K562 (cell line): ENCODE results near the gene TMEM50B. TPM values are rescaled to one million over a fixed set of nuclear protein-coding genes. Genes with fewer than 3 reads are reported as not detected.

ENCODE experiments used
- CEBPG ChIP-seq, 3 experiments: fragments of 200-800 bp in 1 of 3; sonication (Bioruptor generic) in 1 of 3; sonication (generic) in 1 of 3; formaldehyde crosslinking in 1 of 3; IDR thresholded peaks in 2 of 3; conservative IDR thresholded peaks in 1 of 3; 2 replicates each; pipeline versions ENCODE4 v1.6.1 to v1.8.0; 2016 to 2022; ENCODE audit warnings: missing compliant biosample characterization in 2 of 3, missing genetic modification characterization in 2 of 3, mild to moderate bottlenecking in 1 of 3, missing genetic modification reagents in 1 of 3
- CXXC5 ChIP-seq: fragments of 250-450 bp; sonication (Bioruptor Pico); IDR thresholded peaks from 2 replicates; pipeline ENCODE4 v1.8.0; 2022; ENCODE audit warnings: inconsistent platforms, mild to moderate bottlenecking, moderate library complexity
- ETV1 ChIP-seq: fragments of 450-650 bp; conservative IDR thresholded peaks from 2 replicates; pipeline ENCODE4 v1.6.1; 2016; ENCODE audit warnings: missing genetic modification characterization, control low read depth, low read depth, missing compliant biosample characterization
- HMGN3 ChIP-seq: IDR thresholded peaks from 2 replicates; pipeline ENCODE4 v1.6.1; 2011; ENCODE audit warnings: borderline replicate concordance, low read depth, mild to moderate bottlenecking, mixed read lengths, low read length; ENCODE audit not compliant: insufficient read length; ENCODE audit errors: extremely low read depth
- IRF9 ChIP-seq: fragments of 450-650 bp; IDR thresholded peaks from 2 replicates; pipeline ENCODE4 v1.6.1; 2016; ENCODE audit warnings: missing biosample characterization, missing genetic modification characterization
- NFIC ChIP-seq: fragments of 450-650 bp; IDR thresholded peaks from 2 replicates; pipeline ENCODE4 v1.6.1; 2017; ENCODE audit warnings: mild to moderate bottlenecking, inconsistent platforms
- NFXL1 ChIP-seq: fragments of 450-650 bp; formaldehyde crosslinking; IDR thresholded peaks from 2 replicates; pipeline ENCODE4 v1.4.0; 2021; ENCODE audit warnings: mild to moderate bottlenecking
- NR2C1 ChIP-seq, 2 experiments: fragments of 450-650 bp; IDR thresholded peaks; 2 replicates each; pipeline ENCODE4 v1.6.1; 2017; ENCODE audit warnings: mild to moderate bottlenecking in 2 of 2, antibody characterized with exemption in 1 of 2, inconsistent platforms in 1 of 2, missing compliant biosample characterization in 1 of 2, missing genetic modification characterization in 1 of 2
- PTTG1 ChIP-seq: fragments of 450-650 bp; IDR thresholded peaks from 2 replicates; pipeline ENCODE4 v1.6.1; 2016; ENCODE audit warnings: low read depth, mild to moderate bottlenecking, missing genetic modification characterization, missing compliant biosample characterization
- RBM25 ChIP-seq: fragments of 200-400 bp; formaldehyde crosslinking; IDR thresholded peaks from 2 replicates; pipeline ENCODE4 v1.6.1; 2018; ENCODE audit warnings: low read length, low read depth, moderate library complexity; ENCODE audit not compliant: severe bottlenecking
- SAFB ChIP-seq: fragments of 200-400 bp; formaldehyde crosslinking; IDR thresholded peaks from 2 replicates; pipeline ENCODE4 v1.6.1; 2017; ENCODE audit warnings: low read depth, low read length, borderline replicate concordance
- TRIM24 ChIP-seq, 2 experiments: fragments of 450-650 bp; IDR thresholded peaks; 2 replicates each; pipeline ENCODE4 v1.6.1; 2016
- ZNF395 ChIP-seq: fragments of 200-800 bp; sonication (Bioruptor generic); IDR thresholded peaks from 2 replicates; pipeline ENCODE4 v1.6.1; 2017; ENCODE audit warnings: missing genetic modification characterization, missing compliant biosample characterization
- ZNF639 ChIP-seq, 2 experiments: fragments of 200-800 bp in 1 of 2; sonication (Bioruptor generic) in 1 of 2; sonication (generic) in 1 of 2; formaldehyde crosslinking in 1 of 2; IDR thresholded peaks in 1 of 2; conservative IDR thresholded peaks in 1 of 2; 2 replicates each; pipeline versions ENCODE4 v1.5.0 to v1.6.1; 2016 to 2020; ENCODE audit warnings: missing compliant biosample characterization in 1 of 2, missing genetic modification characterization in 1 of 2, missing genetic modification reagents in 1 of 2
- polyA plus RNA-seq, 8 experiments: library from polyadenylated mRNA; depleted of rRNA in 4 of 8; stranded (reverse) in 5 of 8; unstranded in 3 of 8; fragments of >200 nt; fragmentation: Nextera tagmentation in 2 of 8; fragmentation: Illumina TruSeq in 1 of 8; extraction: Ambion mirVana in 2 of 8; extraction: Trizol in 1 of 8; gene quantifications; 2 replicates each; pipeline versions ENCODE4 v1.2.1 to v1.2.3, GENCODE V29; 2011 to 2014; ENCODE audit warnings: inconsistent platforms in 1 of 8, missing spikeins in 1 of 8
- total RNA-seq, 7 experiments: library from RNA; depleted of rRNA in 6 of 7; stranded (reverse); fragments of >200 nt in 6 of 7; fragmentation: Illumina TruSeq in 2 of 7; extraction: Trizol in 2 of 7; gene quantifications; 2 replicates each; pipeline versions ENCODE4 v1.2.1 to v1.2.3, GENCODE V29; 2011 to 2021; ENCODE audit warnings: low replicate concordance in 1 of 7
- TF ChIP-seq, protein P1 (sequence below): fragments of 450-650 bp; conservative IDR thresholded peaks from 2 replicates; pipeline ENCODE4 v1.6.1; 2016; ENCODE audit warnings: missing genetic modification characterization, low read depth, mild to moderate bottlenecking, control low read depth, missing compliant biosample characterization
- TF ChIP-seq, protein P2 (sequence below), 2 experiments: fragments of 450-650 bp in 1 of 2; sonication (generic) in 1 of 2; formaldehyde crosslinking in 1 of 2; IDR thresholded peaks in 1 of 2; conservative IDR thresholded peaks in 1 of 2; 2 replicates each; pipeline versions ENCODE4 v1.6.1 to v1.8.1; 2016 to 2023; ENCODE audit warnings: mild to moderate bottlenecking in 2 of 2, moderate library complexity in 2 of 2, inconsistent platforms in 1 of 2, missing genetic modification reagents in 1 of 2

Gene TMEM50B
- total and polyA plus RNA-seq, 9 of the 15 experiments (the other 6 are each of a cell fraction or from before 2014, with no cell fraction given): 20.5 to 64.6 (median 28.9) TPM

- peak; percentile 60; the same call in 1 of the 2 replicates for TF ChIP-seq ZNF395 (CRISPR knock-in tag)
- no peak for TF ChIP-seq TRIM24 (IDR thresholded peaks at IDR 0.05)
- no peak for TF ChIP-seq NR2C1 (IDR thresholded peaks at IDR 0.05)
- peak; percentile 50 for TF ChIP-seq NR2C1 (tag; IDR thresholded peaks at IDR 0.05)
- no peak for TF ChIP-seq SAFB
- peak; percentile 46; the same call in 1 of the 2 replicates for TF ChIP-seq IRF9 (tag)
- peak; percentile 34; the same call in 1 of the 2 replicates for TF ChIP-seq CXXC5 (CRISPR knock-in tag)
- TF ChIP-seq NFIC: peak; percentile 47
- TF ChIP-seq CEBPG (CRISPR knock-in tag; IDR thresholded peaks at IDR 0.05): peak; percentile 72
- TF ChIP-seq CEBPG (tag; conservative IDR thresholded peaks at IDR 0.05 in 1 of 2, IDR thresholded peaks at IDR 0.05 in 1 of 2): peak; percentile 68 to 77
- TF ChIP-seq ZNF639 (CRISPR knock-in tag; conservative IDR thresholded peaks at IDR 0.05 in 1 of 2, IDR thresholded peaks at IDR 0.05 in 1 of 2): peak in 1 of 2 experiments; percentile 33; a peak in 1 of 4 replicates
- TF ChIP-seq, protein P1, sequence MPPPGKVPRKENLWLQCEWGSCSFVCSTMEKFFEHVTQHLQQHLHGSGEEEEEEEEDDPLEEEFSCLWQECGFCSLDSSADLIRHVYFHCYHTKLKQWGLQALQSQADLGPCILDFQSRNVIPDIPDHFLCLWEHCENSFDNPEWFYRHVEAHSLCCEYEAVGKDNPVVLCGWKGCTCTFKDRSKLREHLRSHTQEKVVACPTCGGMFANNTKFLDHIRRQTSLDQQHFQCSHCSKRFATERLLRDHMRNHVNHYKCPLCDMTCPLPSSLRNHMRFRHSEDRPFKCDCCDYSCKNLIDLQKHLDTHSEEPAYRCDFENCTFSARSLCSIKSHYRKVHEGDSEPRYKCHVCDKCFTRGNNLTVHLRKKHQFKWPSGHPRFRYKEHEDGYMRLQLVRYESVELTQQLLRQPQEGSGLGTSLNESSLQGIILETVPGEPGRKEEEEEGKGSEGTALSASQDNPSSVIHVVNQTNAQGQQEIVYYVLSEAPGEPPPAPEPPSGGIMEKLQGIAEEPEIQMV (tag): peak; percentile 52; the same call in 1 of the 2 replicates
- TF ChIP-seq, protein P2, sequence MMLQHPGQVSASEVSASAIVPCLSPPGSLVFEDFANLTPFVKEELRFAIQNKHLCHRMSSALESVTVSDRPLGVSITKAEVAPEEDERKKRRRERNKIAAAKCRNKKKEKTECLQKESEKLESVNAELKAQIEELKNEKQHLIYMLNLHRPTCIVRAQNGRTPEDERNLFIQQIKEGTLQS (IDR thresholded peaks at IDR 0.05): peak; percentile 84
- TF ChIP-seq, protein P2 (CRISPR knock-in tag; conservative IDR thresholded peaks at IDR 0.05): no peak
- TF ChIP-seq NFXL1 (CRISPR knock-in tag): 0 out of 2 replicates have a peak, but pooled peaks have one; percentile 47
- no peak for TF ChIP-seq RBM25
- no peak for TF ChIP-seq HMGN3
- peak; percentile 49 for TF ChIP-seq ETV1
- TF ChIP-seq PTTG1 (tag): peak; percentile 44; the same call in 1 of the 2 replicates
Measured at GRCh38 chr21:33441489-33442477, 38.0 kb downstream of the TMEM50B start (continued).
